H1 (cell line): Measurements from ENCODE around the gene SIT1. TPM values are rescaled to one million over a fixed set of nuclear protein-coding genes. Genes with fewer than 3 reads are reported as not detected.
A peak's percentile ranks its signal among the peaks of the same experiment; 100 is the strongest.

Experiments
- CTCF ChIA-PET: fragments of 300-600 bp; sonication (Branson Sonifier 250); formaldehyde crosslinking; loops from one replicate; lab custom pipeline; 2021; ENCODE audit not compliant: partially characterized antibody; lab: Charles Lee
- POLR2A ChIA-PET: fragments of 300-600 bp; sonication (Branson Sonifier 250); formaldehyde crosslinking; loops from one replicate; lab custom pipeline; 2021; ENCODE audit warnings: inconsistent platforms; ENCODE audit not compliant: partially characterized antibody; lab: Charles Lee
- DNase-seq, 2 experiments: peaks; one replicate each; pipeline versions ENCODE4 v3.0.0 to v3.0.0-alpha.2; 2010 to 2022; ENCODE audit warnings: low spot score in 2 of 2, low read depth in 1 of 2, mixed read lengths in 1 of 2
- FAIRE-seq: peaks from 2 replicates; lab custom pipeline; 2011; peaks lifted over from hg19 to GRCh38; lab: Jason Lieb, UNC
- H2AFZ ChIP-seq: 2 replicates; pipeline ENCODE4 v1.8.1; 2012; ENCODE audit warnings: low read length, inconsistent platforms
- H2AK5ac ChIP-seq: 2 replicates; pipeline ENCODE4 v1.6.1; 2013; ENCODE audit warnings: low read depth, low read length
- H2BK120ac ChIP-seq: replicated peaks from 2 replicates; pipeline ENCODE3; 2013; ENCODE audit warnings: low read depth, low read length, inconsistent platforms
- H2BK12ac ChIP-seq: 2 replicates; pipeline ENCODE4 v1.6.1; 2013; ENCODE audit warnings: low read depth, low read length
- H2BK15ac ChIP-seq: 2 replicates; pipeline ENCODE4 v1.6.1; 2013; ENCODE audit warnings: low read length
- H2BK20ac ChIP-seq: 2 replicates; pipeline ENCODE4 v1.6.1; 2013; ENCODE audit warnings: low read length
- H2BK5ac ChIP-seq: 2 replicates; pipeline ENCODE4 v1.6.1; 2013; ENCODE audit warnings: low read depth, low read length
- H3K14ac ChIP-seq: 2 replicates; pipeline ENCODE4 v1.6.1; 2013; ENCODE audit warnings: inconsistent platforms; ENCODE audit not compliant: insufficient read length
- H3K18ac ChIP-seq: 2 replicates; pipeline ENCODE4 v1.6.1; 2013; ENCODE audit warnings: low read length; ENCODE audit errors: extremely low read depth
- H3K23ac ChIP-seq: 2 replicates; pipeline ENCODE4 v1.6.1; 2013; ENCODE audit warnings: inconsistent platforms; ENCODE audit not compliant: insufficient read length
- H3K23me2 ChIP-seq: 2 replicates; pipeline ENCODE4 v1.6.1; 2013; ENCODE audit warnings: low read depth, low read length
- H3K27ac ChIP-seq: 2 replicates; pipeline ENCODE4 v1.6.1; 2011; ENCODE audit warnings: low read depth, low read length, inconsistent platforms
- H3K27me3 ChIP-seq, 4 experiments: replicated peaks in 1 of 4; 1 replicate in 1 of 4; 2 replicates in 3 of 4; pipeline versions ENCODE4 v1.6.1 to v1.8.1; 2011 to 2013; ENCODE audit warnings: low read length in 3 of 4, mild to moderate bottlenecking in 3 of 4, inconsistent platforms in 2 of 4, mixed read lengths in 2 of 4, moderate library complexity in 1 of 4; ENCODE audit not compliant: control insufficient read depth in 3 of 4, insufficient read depth in 3 of 4; ENCODE audit errors: extremely low read depth in 1 of 4
- H3K36me3 ChIP-seq, 4 experiments: 2 replicates each; pipeline versions ENCODE4 v1.6.1 to v1.8.1; 2011 to 2013; ENCODE audit warnings: mild to moderate bottlenecking in 4 of 4, low read length in 3 of 4, moderate library complexity in 2 of 4, control low read depth in 1 of 4, inconsistent platforms in 1 of 4; ENCODE audit not compliant: insufficient read depth in 4 of 4, control insufficient read depth in 2 of 4
- H3K4ac ChIP-seq: replicated peaks from 2 replicates; pipeline ENCODE3; 2013; ENCODE audit warnings: low read length, low read depth, mixed read lengths, inconsistent platforms; ENCODE audit not compliant: insufficient read length
- H3K4me1 ChIP-seq, 4 experiments: replicated peaks in 1 of 4; 1 replicate in 1 of 4; 2 replicates in 3 of 4; pipeline versions ENCODE4 v1.6.1 to v1.8.1; 2011 to 2013; ENCODE audit warnings: low read length in 3 of 4, inconsistent platforms in 2 of 4, mixed read lengths in 1 of 4; ENCODE audit not compliant: insufficient read depth in 4 of 4, control insufficient read depth in 3 of 4
- H3K4me2 ChIP-seq, 2 experiments: 2 replicates each; pipeline versions ENCODE4 v1.6.1 to v1.8.1; 2011 to 2013; ENCODE audit warnings: low read depth in 2 of 2, low read length in 2 of 2, control low read depth in 1 of 2, inconsistent platforms in 1 of 2, mild to moderate bottlenecking in 1 of 2; ENCODE audit not compliant: insufficient read depth in 1 of 2
- H3K4me3 ChIP-seq, 4 experiments: fragments of 200-600, 300-600 bp in 1 of 4; sonication (generic), shearing (Covaris generic), sonication (Bioruptor Twin) in 1 of 4; 2 replicates each; pipeline versions ENCODE4 v1.5.1 to v1.8.1; 2011 to 2016; ENCODE audit warnings: low read length in 4 of 4, low read depth in 3 of 4, control low read depth in 2 of 4, inconsistent platforms in 2 of 4, mild to moderate bottlenecking in 2 of 4, mixed read lengths in 1 of 4, moderate library complexity in 1 of 4; ENCODE audit not compliant: insufficient read depth in 2 of 4; ENCODE audit errors: extremely low read depth in 1 of 4
- H3K56ac ChIP-seq: replicated peaks from 2 replicates; pipeline ENCODE3; 2013; ENCODE audit warnings: low read depth, mild to moderate bottlenecking, mixed read lengths, low read length, inconsistent platforms; ENCODE audit not compliant: insufficient read length
- H3K79me1 ChIP-seq: 2 replicates; pipeline ENCODE4 v1.6.1; 2013; ENCODE audit warnings: low read depth, low read length, control low read depth
- H3K79me2 ChIP-seq, 2 experiments: 2 replicates each; pipeline versions ENCODE4 v1.6.1 to v1.8.1; 2012 to 2013; ENCODE audit warnings: low read length in 2 of 2, mild to moderate bottlenecking in 2 of 2, inconsistent platforms in 1 of 2; ENCODE audit not compliant: insufficient read depth in 2 of 2, control insufficient read depth in 1 of 2
- H3K9ac ChIP-seq, 4 experiments: replicated peaks in 1 of 4; 1 replicate in 1 of 4; 2 replicates in 3 of 4; pipeline versions ENCODE4 v1.6.1 to v1.8.1; 2011 to 2013; ENCODE audit warnings: low read depth in 3 of 4, low read length in 3 of 4, control low read depth in 2 of 4, mild to moderate bottlenecking in 2 of 4, moderate library complexity in 2 of 4, inconsistent platforms in 1 of 4; ENCODE audit errors: extremely low read depth in 1 of 4
- H3K9me3 ChIP-seq, 2 experiments: 2 replicates each; pipeline versions ENCODE4 v1.6.1 to v1.8.1; 2012 to 2013; ENCODE audit warnings: mild to moderate bottlenecking in 2 of 2, moderate library complexity in 2 of 2, control low read depth in 1 of 2, inconsistent platforms in 1 of 2, low read depth in 1 of 2, low read length in 1 of 2, mixed read lengths in 1 of 2; ENCODE audit not compliant: insufficient read depth in 2 of 2
- H4K20me1 ChIP-seq, 2 experiments: replicated peaks in 1 of 2; 2 replicates each; pipeline versions ENCODE3 to v1.8.1; 2011 to 2013; ENCODE audit warnings: inconsistent platforms in 2 of 2, low read length in 2 of 2, mild to moderate bottlenecking in 1 of 2; ENCODE audit not compliant: insufficient read depth in 2 of 2, control insufficient read depth in 1 of 2
- H4K5ac ChIP-seq: 2 replicates; pipeline ENCODE4 v1.6.1; 2013; ENCODE audit warnings: low read length, low read depth, mixed read lengths, inconsistent platforms; ENCODE audit not compliant: insufficient read length
- H4K8ac ChIP-seq: 2 replicates; pipeline ENCODE4 v1.8.0; 2013; ENCODE audit warnings: mild to moderate bottlenecking, moderate library complexity, low read length, inconsistent platforms; ENCODE audit not compliant: insufficient read depth; ENCODE audit errors: extremely low read depth
- H4K91ac ChIP-seq: replicated peaks from 2 replicates; pipeline ENCODE3; 2013; ENCODE audit warnings: low read length, mixed read lengths, inconsistent platforms; ENCODE audit not compliant: insufficient read length
- BRCA1 ChIP-seq: IDR thresholded peaks from 2 replicates; pipeline ENCODE4 v1.6.1; 2012; ENCODE audit warnings: low read depth, low read length, improper control_type of control experiment
- CTBP2 ChIP-seq: IDR thresholded peaks from 2 replicates; pipeline ENCODE4 v1.7.0; 2011; ENCODE audit warnings: borderline replicate concordance, mild to moderate bottlenecking, moderate library complexity, mixed read lengths, low read length; ENCODE audit not compliant: insufficient read depth, insufficient read length
- EZH2 ChIP-seq: fragments of 200-600 bp; sonication (generic); IDR thresholded peaks from 2 replicates; pipeline ENCODE4 v1.7.1; 2012; ENCODE audit warnings: low read depth, mild to moderate bottlenecking, moderate library complexity, low read length, inconsistent platforms; ENCODE audit not compliant: severe bottlenecking
- GTF2F1 ChIP-seq: IDR thresholded peaks from 2 replicates; pipeline ENCODE4 v1.6.1; 2012; ENCODE audit warnings: low read depth, low read length, improper control_type of control experiment, borderline replicate concordance
- HDAC2 ChIP-seq, 2 experiments: fragments of 300-600 bp in 1 of 2; sonication (generic) in 1 of 2; IDR thresholded peaks; 2 replicates each; pipeline ENCODE4 v1.6.1; 2011 to 2012; ENCODE audit warnings: low read depth in 2 of 2, low read length in 2 of 2, mild to moderate bottlenecking in 2 of 2, moderate library complexity in 2 of 2, borderline replicate concordance in 1 of 2, inconsistent platforms in 1 of 2
- KDM4A ChIP-seq: IDR thresholded peaks from one replicate; pipeline ENCODE4 v1.7.1; 2012; ENCODE audit warnings: low read depth, mild to moderate bottlenecking, moderate library complexity, low read length, inconsistent platforms; ENCODE audit not compliant: severe bottlenecking
- NRF1 ChIP-seq: IDR thresholded peaks from 2 replicates; pipeline ENCODE4 v1.6.1; 2011; ENCODE audit warnings: mild to moderate bottlenecking, low read depth, low read length, improper control_type of control experiment
- POLR2A ChIP-seq, 2 experiments: IDR thresholded peaks; 1 replicate in 1 of 2; 2 replicates in 1 of 2; pipeline ENCODE4 v1.6.1; 2011; ENCODE audit warnings: low read depth in 2 of 2, low read length in 2 of 2, mild to moderate bottlenecking in 2 of 2; ENCODE audit errors: control extremely low read depth in 1 of 2
- POLR2AphosphoS5 ChIP-seq: IDR thresholded peaks from 2 replicates; pipeline ENCODE4 v1.6.1; 2011; ENCODE audit warnings: low read depth, low read length
- TAF1 ChIP-seq: IDR thresholded peaks from 2 replicates; pipeline ENCODE4 v1.6.1; 2011; ENCODE audit warnings: mild to moderate bottlenecking, low read depth, low read length
- WGBS, 2 experiments: shearing (Covaris generic) in 1 of 2; methylation state at CpG; one replicate each; pipeline versions ENCODE4 v1.1.6 to v1.1.7; 2013 to 2015; ENCODE audit warnings: low lambda C conversion rate in 2 of 2, mixed read lengths in 2 of 2, inconsistent platforms in 1 of 2, low coverage in 1 of 2, missing lambda C conversion rate in 1 of 2; ENCODE audit not compliant: insufficient replicate concordance in 2 of 2, insufficient coverage in 1 of 2, insufficient read length in 1 of 2; ENCODE audit errors: extremely low coverage in 1 of 2, missing lambda C conversion rate in 1 of 2; 5-methylcytosine and 5-hydroxymethylcytosine counted together
- polyA plus RNA-seq, 7 experiments: library from polyadenylated mRNA; depleted of rRNA in 3 of 7; stranded (reverse) in 5 of 7; unstranded in 2 of 7; fragments of >200 nt in 5 of 7; fragments of 200-250 nt in 2 of 7; gene quantifications; 1 replicate in 5 of 7; 2 replicates in 1 of 7; 4 replicates in 1 of 7; pipeline versions ENCODE4 v1.2.1 to v1.2.3, GENCODE V29; 2011 to 2013; ENCODE audit warnings: missing spikeins in 2 of 7, mixed read lengths in 2 of 7
- total RNA-seq: library from RNA; stranded (reverse); fragmentation: NEBNext Ultra II Directional; extraction: Animal tissue kit (Norgen Biotek cat#: 25700); gene quantifications from 2 replicates; pipeline ENCODE4 v1.2.1, GENCODE V29; 2021
- TF ChIP-seq, protein P1 (sequence below): IDR thresholded peaks from 2 replicates; pipeline ENCODE4 v1.6.1; 2011; ENCODE audit warnings: low read length, improper control_type of control experiment

SIT1 gene
- total and polyA plus RNA-seq, 2 of the 8 experiments (the other 6 are each of a cell fraction or from before 2014, with no cell fraction given): 8.2 to 12.8 TPM

DNA sequence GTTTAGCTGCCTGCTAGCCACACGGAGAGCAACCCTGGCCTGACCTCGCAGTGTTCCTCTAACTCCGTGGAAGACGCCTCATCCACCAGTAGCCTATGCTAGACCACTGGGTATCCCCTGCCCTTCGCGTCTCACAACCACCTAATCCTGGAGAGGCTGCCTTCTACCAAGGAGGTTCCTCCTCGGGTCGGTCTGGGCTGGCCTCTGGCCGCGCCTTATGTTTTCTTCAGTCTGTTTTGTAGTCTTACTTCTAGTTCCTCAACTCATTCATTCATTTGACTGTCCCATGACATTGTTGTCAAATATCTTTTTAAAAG is 40.6 kb upstream of the SIT1 start:
- WGBS, 2 experiments: 16% methylated on average over 10 of the region's 10 CpGs; no CpG with 5 or more reads in 1 of the 2 experiments
- 0 out of 2 replicates have a peak overlapping the region, but pooled peaks have one; percentile 98 for H2BK15ac ChIP-seq
- H2BK12ac ChIP-seq: peak overlapping the region; percentile 45; the same call in 1 of the 2 replicates
- H3K79me1 ChIP-seq: peaks cover 2% of the 10 kb centered on the region; the same call in 1 of the 2 replicates
- peak overlapping the region in 1 of 4 experiments; percentile 45; a peak in 1 of 7 replicates for H3K9ac ChIP-seq
- H3K14ac ChIP-seq: no peak overlapping the region
- peaks cover 4 to 6% of the 10 kb centered on the region in 2 experiments for H4K20me1 ChIP-seq
- no peak overlapping the region for H2AK5ac ChIP-seq
- H3K4me3 ChIP-seq: peak overlapping the region; percentile 72 to 99 (median 82)
- peak overlapping the region; percentile 60; the same call in 1 of the 2 replicates for H2BK5ac ChIP-seq
- H3K4me2 ChIP-seq: peak overlapping the region; percentile 84 to 90
- no peak overlapping the region for H2BK120ac ChIP-seq
- no peak overlapping the region for H4K91ac ChIP-seq
- peaks cover 0 to 21% of the 10 kb centered on the region in 2 experiments; a peak in 2 of 4 replicates for H3K79me2 ChIP-seq
- no peak for TF ChIP-seq TAF1
- TF ChIP-seq EZH2: no peak
- TF ChIP-seq, protein P1, sequence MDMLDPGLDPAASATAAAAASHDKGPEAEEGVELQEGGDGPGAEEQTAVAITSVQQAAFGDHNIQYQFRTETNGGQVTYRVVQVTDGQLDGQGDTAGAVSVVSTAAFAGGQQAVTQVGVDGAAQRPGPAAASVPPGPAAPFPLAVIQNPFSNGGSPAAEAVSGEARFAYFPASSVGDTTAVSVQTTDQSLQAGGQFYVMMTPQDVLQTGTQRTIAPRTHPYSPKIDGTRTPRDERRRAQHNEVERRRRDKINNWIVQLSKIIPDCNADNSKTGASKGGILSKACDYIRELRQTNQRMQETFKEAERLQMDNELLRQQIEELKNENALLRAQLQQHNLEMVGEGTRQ: no peak
- peak; percentile 1 for TF ChIP-seq KDM4A
- TF ChIP-seq BRCA1: no peak
- no peak for TF ChIP-seq NRF1
- TF ChIP-seq POLR2A (IDR thresholded peaks at IDR 0.05; ENCODE audit: control extremely low read depth in 1 of 2, low read depth in 2 of 2, low read length in 2 of 2): peak in 1 of 2 experiments; percentile 55; a peak in 2 of 3 replicates
- 0 out of 2 replicates have a peak, but pooled peaks have one; percentile 41 for TF ChIP-seq POLR2AphosphoS5
- TF ChIP-seq CTBP2: no peak
- TF ChIP-seq GTF2F1: no peak
- TF ChIP-seq HDAC2 (IDR thresholded peaks at IDR 0.05; ENCODE audit: borderline replicate concordance in 1 of 2, low read depth in 2 of 2, low read length in 2 of 2): no peak; a peak in 1 of 4 replicates
- TF ChIP-seq, all 59 proteins: peak for 3
- POLR2A ChIA-PET: interaction anchor here (0.9 to 14.9 kb wide), 19 partner anchors 10 to 612 kb away, joined by 3 to 158 read pairs (median 5); partner anchors contain the start of genes ARHGEF39, CA9, CCDC107 and CREB3
- no peak overlapping the region for H3K4ac ChIP-seq
- H3K18ac ChIP-seq: peak overlapping the region; percentile 88; the same call in 1 of the 2 replicates
- no peak overlapping the region for H3K56ac ChIP-seq
- H3K27ac ChIP-seq: no peak overlapping the region
- DNase-seq (no peak), FAIRE-seq (no peak)
- peaks cover 12% of the 10 kb centered on the region for H3K23me2 ChIP-seq
- H3K27me3 ChIP-seq: no peaks in the 10 kb centered on the region
- peaks cover 0 to 6% (median 4%) of the 10 kb centered on the region in 4 experiments; a peak in 4 of 8 replicates for H3K36me3 ChIP-seq
- peak overlapping the region; percentile 95 for H2AFZ ChIP-seq
- H2BK20ac ChIP-seq: 0 out of 2 replicates have a peak overlapping the region, but pooled peaks have one; percentile 1
- H3K4me1 ChIP-seq: peaks cover 6 to 15% (median 8%) of the 10 kb centered on the region in 4 experiments; a peak in 6 of 7 replicates
- H3K9me3 ChIP-seq: no peaks in the 10 kb centered on the region
- CTCF ChIA-PET: interaction anchor here (0.8 to 14.1 kb wide), 14 partner anchors 10 to 214 kb away, joined by 3 to 347 read pairs (median 4); partner anchors contain the start of genes ARHGEF39, CA9, CCDC107 and RMRP
- H4K5ac ChIP-seq: peak overlapping the region; percentile 62
- H4K8ac ChIP-seq: no peak overlapping the region
- no peak overlapping the region for H3K23ac ChIP-seq
